ENCODE measurements around the gene GTF2H3.

DNA sequence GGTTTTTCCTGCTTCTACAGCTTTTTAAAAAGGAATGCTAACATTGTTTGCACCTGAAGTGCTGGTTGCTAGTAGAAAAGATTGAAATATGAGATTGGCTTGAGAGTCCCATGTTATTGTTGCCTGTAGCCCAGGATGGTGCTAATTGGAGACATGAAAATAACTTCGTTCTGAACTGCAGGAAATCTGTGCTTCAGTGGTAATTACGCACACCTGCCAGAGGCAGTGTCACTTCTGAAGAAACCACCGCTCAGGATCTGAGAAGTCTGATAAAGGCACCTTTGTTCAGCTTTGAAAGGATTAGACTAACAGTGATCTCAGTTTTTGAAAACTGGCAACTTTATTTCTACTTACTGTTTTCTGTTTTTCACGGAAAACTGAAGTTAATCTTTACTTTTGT, 63.0 kb downstream of the GTF2H3 start:
- no peak for TF ChIP-seq ELF4 (IDR thresholded peaks at IDR 0.05)
- no peak for TF ChIP-seq BHLHE40 (IDR thresholded peaks at IDR 0.05; ENCODE audit: borderline replicate concordance)
- no peak for TF ChIP-seq LEF1 (IDR thresholded peaks at IDR 0.05; ENCODE audit: borderline replicate concordance)
- no peak for TF ChIP-seq L3MBTL2 (conservative IDR thresholded peaks at IDR 0.05)
- no peak for TF ChIP-seq FOXK2 (IDR thresholded peaks at IDR 0.05)
- TF ChIP-seq, protein P1, sequence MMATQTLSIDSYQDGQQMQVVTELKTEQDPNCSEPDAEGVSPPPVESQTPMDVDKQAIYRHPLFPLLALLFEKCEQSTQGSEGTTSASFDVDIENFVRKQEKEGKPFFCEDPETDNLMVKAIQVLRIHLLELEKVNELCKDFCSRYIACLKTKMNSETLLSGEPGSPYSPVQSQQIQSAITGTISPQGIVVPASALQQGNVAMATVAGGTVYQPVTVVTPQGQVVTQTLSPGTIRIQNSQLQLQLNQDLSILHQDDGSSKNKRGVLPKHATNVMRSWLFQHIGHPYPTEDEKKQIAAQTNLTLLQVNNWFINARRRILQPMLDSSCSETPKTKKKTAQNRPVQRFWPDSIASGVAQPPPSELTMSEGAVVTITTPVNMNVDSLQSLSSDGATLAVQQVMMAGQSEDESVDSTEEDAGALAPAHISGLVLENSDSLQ (IDR thresholded peaks at IDR 0.05), result no peak
